GM06990 (cell line): Measurements from ENCODE around the gene MRPL48.
A peak's percentile ranks its signal among the peaks of the same experiment; 100 is the strongest.

Experiments used
- DNase-seq: peaks from one replicate; pipeline ENCODE4 v3.0.0-alpha.2; 2011; ENCODE audit not compliant: insufficient read length; ENCODE audit errors: extremely low read depth
- H3K27me3 ChIP-seq: replicated peaks from 2 replicates; pipeline ENCODE4 v1.6.0; 2011; ENCODE audit warnings: low read length; ENCODE audit not compliant: control insufficient read depth, insufficient read depth
- H3K36me3 ChIP-seq: 2 replicates; pipeline ENCODE4 v1.5.1; 2011; ENCODE audit warnings: low read length; ENCODE audit not compliant: control insufficient read depth, insufficient read depth
- H3K4me3 ChIP-seq: replicated peaks from 2 replicates; pipeline ENCODE4 v1.5.1; 2011; ENCODE audit warnings: low read depth, mild to moderate bottlenecking, control low read depth, low read length
- CTCF ChIP-seq: IDR thresholded peaks from 2 replicates; pipeline ENCODE4 v1.5.1; 2011; ENCODE audit warnings: low read length, control low read depth, mild to moderate bottlenecking, inconsistent platforms; ENCODE audit not compliant: insufficient read depth, poor library complexity, severe bottlenecking

Gene MRPL48

GRCh38 chr11:73866586-73866996, 78.9 kb downstream of the MRPL48 start:
- Histone ChIP-seq H3K27me3 (no peaks in the 10 kb centered on the region), H3K36me3 (no peaks in the 10 kb centered on the region; the same call in 1 of the 2 replicates), H3K4me3 (no peak overlapping the region)
- no peak for TF ChIP-seq CTCF
- DNase-seq, result no peak

- TF ChIP-seq CTCF, result no peak
- Histone ChIP-seq H3K27me3 (no peaks in the 10 kb centered on the region), H3K36me3 (no peaks in the 10 kb centered on the region; the same call in 1 of the 2 replicates), H3K4me3 (no peak overlapping the region)
- DNase-seq, result no peak
Measured at GRCh38 chr11:73869332-73869949, 81.8 kb downstream of the MRPL48 start.

- no peak overlapping the region for H3K4me3 ChIP-seq
- H3K36me3 ChIP-seq, result no peaks in the 10 kb centered on the region; the same call in 1 of the 2 replicates
- DNase-seq, result no peak
- no peak for TF ChIP-seq CTCF
- H3K27me3 ChIP-seq, result no peaks in the 10 kb centered on the region
Measured at GRCh38 chr11:73870261-73870660, 82.6 kb downstream of the MRPL48 start.

- Histone ChIP-seq H3K36me3 (no peaks in the 10 kb centered on the region; the same call in 1 of the 2 replicates), H3K4me3 (no peak overlapping the region), H3K27me3 (no peaks in the 10 kb centered on the region)
- TF ChIP-seq CTCF, result no peak
- no peak for DNase-seq
Measured at GRCh38 chr11:73872749-73873357, 85.2 kb downstream of the MRPL48 start.

- Histone ChIP-seq H3K27me3 (no peaks in the 10 kb centered on the region), H3K4me3 (peak overlapping the region; percentile 91), H3K36me3 (peaks cover 2% of the 10 kb centered on the region)
- DNase-seq, result no peak
- no peak for TF ChIP-seq CTCF
Measured at GRCh38 chr11:73875380-73875779, 87.7 kb downstream of the MRPL48 start.
